ENCODE results near the gene ISM1.

The ISM1 gene

GRCh38 chr20:13220904-13221297 is at the start of gene ISM1:
Gene ISM1, plus strand, starts transcription at chr20:13221274. Its CDS starts 503 bp downstream, at chr20:13221777.
- DNase-seq (ENCODE audit: low spot score): no peak

GRCh38 chr20:13173201-13173600 is 47.9 kb upstream of the ISM1 start:
- DNase-seq (ENCODE audit: low spot score): no peak

- DNase-seq (ENCODE audit: low spot score): no peak
Measured at GRCh38 chr20:13174402-13174801, 46.7 kb upstream of the ISM1 start.

GRCh38 chr20:13180986-13181889 is 39.8 kb upstream of the ISM1 start:
- no peak for DNase-seq (ENCODE audit: low spot score)

- no peak for DNase-seq (ENCODE audit: low spot score)
Measured at GRCh38 chr20:13183005-13183404, 38.1 kb upstream of the ISM1 start.

GRCh38 chr20:13186043-13186774 is 34.9 kb upstream of the ISM1 start:
- no peak for DNase-seq (ENCODE audit: low spot score)

- DNase-seq (ENCODE audit: low spot score): no peak
Measured at GRCh38 chr20:13187899-13188298, 33.2 kb upstream of the ISM1 start.

- no peak for DNase-seq (ENCODE audit: low spot score)
Measured at GRCh38 chr20:13199279-13199678, 21.8 kb upstream of the ISM1 start.

GRCh38 chr20:13200767-13201500 is 20.1 kb upstream of the ISM1 start:
- DNase-seq (ENCODE audit: low spot score): no peak

- DNase-seq (ENCODE audit: low spot score): no peak
Measured at GRCh38 chr20:13202565-13202964, 18.5 kb upstream of the ISM1 start.

GRCh38 chr20:13205425-13205824 is 15.6 kb upstream of the ISM1 start:
- DNase-seq (ENCODE audit: low spot score): no peak

GRCh38 chr20:13205848-13206434 is 15.1 kb upstream of the ISM1 start:
- DNase-seq (ENCODE audit: low spot score): no peak

- DNase-seq (ENCODE audit: low spot score): no peak
Measured at GRCh38 chr20:13207016-13207415, 14.1 kb upstream of the ISM1 start.

- DNase-seq (ENCODE audit: low spot score): no peak
Measured at GRCh38 chr20:13211956-13212618, 9.0 kb upstream of the ISM1 start.

- DNase-seq (ENCODE audit: low spot score): no peak
Measured at GRCh38 chr20:13212750-13213149, 8.3 kb upstream of the ISM1 start.

- DNase-seq (ENCODE audit: low spot score): no peak
Measured at GRCh38 chr20:13213335-13213734, 7.7 kb upstream of the ISM1 start.

- no peak for DNase-seq (ENCODE audit: low spot score)
Measured at GRCh38 chr20:13216533-13216932, 4.5 kb upstream of the ISM1 start.

- DNase-seq (ENCODE audit: low spot score): no peak
Measured at GRCh38 chr20:13219327-13220193, 1.5 kb upstream of the ISM1 start.

GRCh38 chr20:13220194-13220903 is 725 bp upstream of the ISM1 start:
- DNase-seq (ENCODE audit: low spot score): peak; percentile 29

GRCh38 chr20:13221313-13221672 is 219 bp downstream of the ISM1 start:
- no peak for DNase-seq (ENCODE audit: low spot score)

Measured in kidney capillary endothelial cell (primary cell).